ENCODE measurements around the gene ABLIM2.

Gene ABLIM2

DNA sequence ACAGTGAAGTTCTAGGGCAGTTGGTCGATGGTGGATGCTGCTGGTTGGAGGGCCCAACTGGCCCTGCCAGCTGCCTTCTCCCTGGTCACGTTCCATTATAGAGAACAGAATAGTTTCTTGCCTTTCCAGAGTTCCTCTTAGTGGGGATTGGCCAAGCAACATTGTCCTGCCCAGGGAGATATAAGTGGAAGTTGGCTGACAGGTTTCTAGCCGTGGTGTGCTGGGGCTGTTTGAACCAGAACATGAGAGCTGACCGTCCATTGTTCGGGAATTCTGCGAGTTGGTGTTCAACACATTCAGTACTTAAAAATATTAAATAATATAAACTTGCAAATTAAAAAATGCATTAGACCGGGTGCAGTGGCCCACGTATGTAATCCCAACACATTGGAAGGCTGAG, 215.4 kb downstream of the ABLIM2 start:
- H3K4me3 ChIP-seq (ENCODE audit: low read depth, low read length) = no peak overlapping the region
- TF ChIP-seq, protein P1, sequence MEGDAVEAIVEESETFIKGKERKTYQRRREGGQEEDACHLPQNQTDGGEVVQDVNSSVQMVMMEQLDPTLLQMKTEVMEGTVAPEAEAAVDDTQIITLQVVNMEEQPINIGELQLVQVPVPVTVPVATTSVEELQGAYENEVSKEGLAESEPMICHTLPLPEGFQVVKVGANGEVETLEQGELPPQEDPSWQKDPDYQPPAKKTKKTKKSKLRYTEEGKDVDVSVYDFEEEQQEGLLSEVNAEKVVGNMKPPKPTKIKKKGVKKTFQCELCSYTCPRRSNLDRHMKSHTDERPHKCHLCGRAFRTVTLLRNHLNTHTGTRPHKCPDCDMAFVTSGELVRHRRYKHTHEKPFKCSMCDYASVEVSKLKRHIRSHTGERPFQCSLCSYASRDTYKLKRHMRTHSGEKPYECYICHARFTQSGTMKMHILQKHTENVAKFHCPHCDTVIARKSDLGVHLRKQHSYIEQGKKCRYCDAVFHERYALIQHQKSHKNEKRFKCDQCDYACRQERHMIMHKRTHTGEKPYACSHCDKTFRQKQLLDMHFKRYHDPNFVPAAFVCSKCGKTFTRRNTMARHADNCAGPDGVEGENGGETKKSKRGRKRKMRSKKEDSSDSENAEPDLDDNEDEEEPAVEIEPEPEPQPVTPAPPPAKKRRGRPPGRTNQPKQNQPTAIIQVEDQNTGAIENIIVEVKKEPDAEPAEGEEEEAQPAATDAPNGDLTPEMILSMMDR (IDR thresholded peaks at IDR 0.05; ENCODE audit: control insufficient read depth, extremely low read depth, insufficient read depth) = no peak
- DNase-seq (ENCODE audit: low read depth) = no peak

DNA sequence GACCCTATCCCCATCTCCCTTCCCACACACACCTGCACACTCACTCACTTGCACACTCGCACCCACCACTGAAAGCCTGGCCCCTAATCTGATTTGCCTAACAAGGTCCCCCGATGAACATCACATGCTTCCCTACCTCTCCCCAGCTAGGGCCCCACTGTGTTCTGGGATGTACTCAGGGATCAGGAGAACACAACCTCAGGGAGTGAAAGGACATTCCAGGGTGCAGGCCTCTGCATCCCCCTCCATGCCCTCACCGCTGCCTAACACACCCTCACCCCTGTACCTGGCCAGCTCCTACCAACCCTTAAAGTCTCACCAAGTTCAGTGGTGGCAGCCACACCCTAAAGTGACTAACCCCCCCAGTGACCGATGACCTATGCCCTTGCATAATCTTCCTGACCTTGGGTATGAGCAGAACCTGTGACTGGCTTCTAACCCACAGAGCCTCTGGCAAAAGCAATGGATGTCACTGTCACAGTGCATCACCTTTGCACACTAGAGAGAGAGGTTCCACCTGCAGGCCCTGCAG, 216.6 kb downstream of the ABLIM2 start:
- TF ChIP-seq, protein P1 (IDR thresholded peaks at IDR 0.05; ENCODE audit: control insufficient read depth, extremely low read depth, insufficient read depth) = no peak
- no peak for DNase-seq (ENCODE audit: low read depth)
- no peak overlapping the region for H3K4me3 ChIP-seq (ENCODE audit: low read depth, low read length)

DNA sequence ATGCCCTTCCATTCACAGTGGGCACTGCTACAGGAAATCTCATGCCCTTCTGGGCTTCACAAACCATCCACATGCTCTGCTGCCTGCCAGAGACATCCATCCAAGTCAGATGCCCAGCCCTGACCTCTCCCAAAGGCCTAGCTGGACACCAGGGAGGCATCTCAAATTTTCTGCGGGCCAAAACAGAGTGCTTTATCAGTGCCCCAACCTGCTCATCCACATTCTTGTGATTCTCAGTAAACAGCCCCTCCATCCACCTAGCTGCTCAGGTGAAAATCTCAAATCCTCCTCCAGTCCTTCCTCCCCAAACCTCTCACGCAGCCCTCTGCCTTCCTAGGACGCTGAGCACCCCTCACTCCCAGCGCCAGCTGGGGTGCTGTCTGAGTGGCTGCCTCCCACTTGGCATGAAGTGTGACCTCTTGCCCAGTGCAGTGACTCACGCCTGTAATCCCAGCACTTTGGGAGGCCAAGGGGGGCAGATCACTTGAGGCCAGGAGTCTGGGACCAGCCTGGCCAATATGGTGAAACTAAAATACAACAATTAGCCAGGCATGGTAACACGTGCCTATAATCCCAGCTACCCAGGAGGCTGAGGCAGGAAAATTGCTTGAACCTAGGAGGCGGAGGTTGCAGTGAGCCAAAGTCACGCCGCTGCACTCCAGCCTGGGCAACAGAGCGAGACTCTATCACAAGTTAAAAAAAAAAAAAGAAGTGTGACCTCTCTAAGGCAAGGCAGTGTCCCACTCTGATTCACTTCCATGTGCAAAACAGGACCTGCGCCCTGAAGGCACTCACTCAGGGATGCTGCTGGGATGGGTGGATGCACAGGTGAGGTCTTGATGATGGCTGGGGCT, 217.3 kb downstream of the ABLIM2 start:
- no peak overlapping the region for H3K4me3 ChIP-seq (ENCODE audit: low read depth, low read length)
- peak; percentile 19 for DNase-seq (ENCODE audit: low read depth)
- TF ChIP-seq, protein P1 (IDR thresholded peaks at IDR 0.05; ENCODE audit: control insufficient read depth, extremely low read depth, insufficient read depth) = no peak

DNA sequence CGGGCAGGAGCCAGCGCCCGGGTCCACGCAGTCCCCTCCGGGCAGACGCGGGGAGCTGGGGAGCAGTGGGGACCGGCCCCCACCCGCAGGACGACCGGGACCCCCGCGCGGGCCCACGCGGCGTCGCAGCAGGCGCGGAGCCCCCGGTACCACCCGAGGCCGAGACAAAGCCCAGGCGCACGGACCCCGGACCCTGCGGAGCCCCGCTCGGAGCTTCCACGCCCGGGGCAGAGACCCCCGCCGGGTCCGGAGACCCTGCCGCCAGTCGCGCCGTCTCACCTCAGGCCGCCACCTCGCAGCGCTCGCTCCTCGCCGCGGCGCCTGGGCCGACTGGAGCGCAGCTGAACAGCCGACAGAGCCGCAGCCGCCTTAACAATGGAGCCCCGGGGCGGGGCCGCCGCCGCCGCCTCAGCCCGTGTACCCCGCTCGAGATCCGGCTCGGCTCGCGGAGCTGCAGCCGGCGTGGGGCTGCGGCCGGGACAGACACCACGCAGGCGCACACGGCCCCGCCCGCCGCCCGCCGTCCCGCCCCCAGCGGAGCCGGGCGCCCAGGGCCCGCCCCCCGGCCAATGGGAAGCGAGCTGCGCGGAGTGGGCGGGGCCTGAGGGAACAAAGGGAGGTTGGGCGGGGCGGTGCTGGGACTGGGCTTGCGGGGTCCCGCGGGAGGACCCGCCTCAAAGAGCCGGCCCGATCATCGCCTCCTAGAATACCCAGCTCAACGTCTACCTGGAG, 219.1 kb downstream of the ABLIM2 start, which contains the start of gene AFAP1:
Gene AFAP1, minus strand, starts transcription at position 485 of the 732 bp plus-strand sequence. CDS start 67,783 bp downstream, outside the sequence.
- DNase-seq (ENCODE audit: low read depth) = peak; percentile 15
- H3K4me3 ChIP-seq (ENCODE audit: low read depth, low read length) = peak within 1 kb of the TSS; percentile 71
- TF ChIP-seq, protein P1 (IDR thresholded peaks at IDR 0.05; ENCODE audit: control insufficient read depth, extremely low read depth, insufficient read depth) = no peak

DNA sequence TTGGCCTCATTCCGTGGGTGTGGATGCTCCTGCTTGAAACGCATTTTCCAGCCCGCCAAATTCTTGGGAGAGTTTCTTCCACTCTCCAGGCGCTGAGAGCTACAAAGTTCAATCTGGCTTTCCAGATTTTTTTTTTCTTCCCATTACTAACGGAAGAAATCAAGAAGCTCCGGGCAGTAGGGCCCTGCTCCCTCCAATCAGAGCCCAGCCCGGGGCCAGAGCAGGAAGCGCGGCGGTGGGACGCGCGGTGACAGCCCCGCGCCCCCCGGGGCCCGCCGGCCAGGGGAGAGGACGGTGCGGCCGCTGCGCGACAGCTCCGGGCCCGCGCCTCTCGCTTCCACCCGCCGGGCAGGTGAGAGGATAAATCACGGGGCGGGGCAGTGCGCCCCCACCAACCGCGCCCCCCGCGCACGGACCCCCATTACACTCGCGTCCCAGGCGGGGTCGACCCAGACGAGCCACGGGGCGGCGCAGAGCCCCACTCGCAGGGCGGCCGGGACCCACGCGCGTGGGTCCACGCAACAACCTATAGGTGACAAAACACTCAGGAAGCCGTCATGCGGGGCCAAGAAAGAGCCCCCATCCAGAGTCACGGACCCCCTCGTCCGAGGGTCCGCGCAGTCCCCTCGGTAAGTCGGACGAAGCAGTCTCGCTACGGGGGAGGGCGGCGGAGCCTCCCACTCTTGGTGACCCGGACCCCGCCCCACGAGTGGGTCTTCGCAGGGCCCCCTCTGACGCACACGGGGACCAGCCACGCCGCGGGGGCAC, 219.8 kb downstream of the ABLIM2 start:
- H3K4me3 ChIP-seq (ENCODE audit: low read depth, low read length) = peak overlapping the region; percentile 71

DNA sequence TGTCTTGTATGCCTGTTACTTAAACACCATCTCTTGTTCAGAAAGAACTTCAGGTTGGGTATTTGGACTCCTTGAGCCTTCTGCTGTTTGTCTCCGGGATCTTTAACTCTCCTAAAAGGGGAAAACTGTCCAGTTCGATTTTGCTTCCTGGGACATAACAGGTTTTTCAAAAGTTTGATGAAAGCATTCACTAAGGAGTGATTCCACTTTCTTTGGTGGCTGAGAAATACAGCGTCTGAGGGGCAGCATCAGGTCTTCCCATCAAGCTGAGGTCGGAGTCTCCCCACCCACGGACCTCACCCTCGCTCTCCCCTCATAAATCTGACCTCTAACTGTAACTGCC, 220.4 kb downstream of the ABLIM2 start:
- H3K4me3 ChIP-seq (ENCODE audit: low read depth, low read length) = no peak overlapping the region
- DNase-seq (ENCODE audit: low read depth) = no peak
- TF ChIP-seq, protein P1 (IDR thresholded peaks at IDR 0.05; ENCODE audit: control insufficient read depth, extremely low read depth, insufficient read depth) = no peak

More for the DNA sequence above, 219.8 kb downstream of the ABLIM2 start:
- no peak for DNase-seq (ENCODE audit: low read depth)
- TF ChIP-seq, protein P1 (IDR thresholded peaks at IDR 0.05; ENCODE audit: control insufficient read depth, extremely low read depth, insufficient read depth) = no peak
